ENCODE measurements around the gene FUT6.
"Not testable (repeated sequence)": the region's sequence is repeated elsewhere in the genome, so short reads cannot be mapped to it uniquely, and the experiment has no call there.

Gene FUT6

DNA sequence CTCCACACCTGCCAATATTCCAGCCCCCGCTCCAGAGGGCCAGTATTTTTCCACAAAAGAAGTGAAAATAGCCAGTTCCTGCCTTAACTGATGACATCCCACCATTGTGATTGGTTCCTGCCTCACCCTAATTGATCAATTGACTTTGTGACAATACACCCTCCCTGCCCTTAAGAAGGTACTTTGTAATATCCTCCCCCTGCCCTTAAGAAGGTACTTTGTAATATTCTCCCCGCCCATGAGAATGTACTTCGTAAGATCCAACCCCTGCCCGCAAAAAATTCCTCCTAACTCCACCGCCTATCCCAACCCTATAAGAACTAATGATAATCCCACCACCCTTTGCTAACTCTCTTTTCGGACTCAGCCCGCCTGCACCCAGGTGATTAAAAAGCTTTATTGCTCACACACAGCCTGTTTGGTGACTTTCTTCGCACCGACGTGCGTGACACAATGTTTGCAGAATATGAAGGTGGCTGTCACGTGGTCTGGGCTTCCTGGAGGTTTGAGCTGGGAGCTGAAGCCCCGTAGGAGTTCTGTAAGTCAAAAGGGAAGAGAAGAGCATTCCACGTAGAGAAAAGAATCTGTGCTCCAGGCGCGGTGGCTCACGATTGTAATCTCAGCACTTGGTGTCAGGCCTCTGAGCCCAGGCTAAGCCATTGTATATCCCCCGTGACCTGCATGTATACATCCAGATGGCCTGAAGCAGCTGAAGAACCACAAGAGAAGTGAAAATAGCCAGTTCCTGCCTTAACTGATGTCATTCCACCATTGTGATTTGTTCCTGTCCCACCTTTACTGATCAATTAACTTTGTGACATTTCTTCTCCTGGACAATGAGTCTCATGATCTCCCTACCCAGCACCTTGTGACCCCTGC, 17.9 kb upstream of the FUT6 start:
- FAIRE-seq: no peak

DNA sequence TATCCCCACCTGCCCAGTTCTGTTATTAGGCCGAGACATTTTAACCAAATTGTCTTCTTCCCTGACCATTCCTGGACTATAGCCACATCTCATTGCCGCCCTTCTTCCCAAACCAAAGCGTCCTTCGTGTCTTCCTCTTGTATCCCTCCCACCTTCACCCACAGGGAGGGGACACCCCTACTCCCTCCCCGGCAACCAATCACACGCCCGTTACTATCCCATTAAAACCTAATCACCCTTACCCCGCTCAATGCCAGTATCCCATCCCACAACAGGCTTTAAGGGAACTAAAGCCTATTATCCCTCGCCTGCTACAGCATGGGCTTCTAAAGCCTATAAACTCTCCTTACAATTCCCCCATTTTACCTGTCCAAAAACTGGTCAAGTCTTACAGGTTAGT, 15.6 kb upstream of the FUT6 start:
- FAIRE-seq: not testable (repeated sequence)

DNA sequence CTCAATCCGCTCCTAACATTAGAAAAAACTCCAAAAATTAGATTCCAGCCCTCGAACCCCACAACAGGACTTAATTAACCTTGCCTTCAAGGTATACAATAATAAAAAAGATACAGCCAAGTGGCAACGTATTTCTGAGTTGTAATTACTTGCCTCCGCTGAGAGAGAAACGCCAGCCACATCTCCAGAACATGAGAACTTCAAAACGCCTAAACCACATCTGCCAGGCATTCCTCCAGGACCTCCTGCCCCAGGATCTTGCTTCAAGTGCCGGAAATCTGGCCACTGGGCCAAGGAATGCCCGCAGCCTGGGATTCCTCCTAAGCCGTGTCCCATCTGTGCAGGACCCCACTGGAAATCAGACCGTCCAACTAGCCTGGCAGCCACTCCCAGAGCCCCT, 14.6 kb upstream of the FUT6 start:
- FAIRE-seq: not testable (repeated sequence)

DNA sequence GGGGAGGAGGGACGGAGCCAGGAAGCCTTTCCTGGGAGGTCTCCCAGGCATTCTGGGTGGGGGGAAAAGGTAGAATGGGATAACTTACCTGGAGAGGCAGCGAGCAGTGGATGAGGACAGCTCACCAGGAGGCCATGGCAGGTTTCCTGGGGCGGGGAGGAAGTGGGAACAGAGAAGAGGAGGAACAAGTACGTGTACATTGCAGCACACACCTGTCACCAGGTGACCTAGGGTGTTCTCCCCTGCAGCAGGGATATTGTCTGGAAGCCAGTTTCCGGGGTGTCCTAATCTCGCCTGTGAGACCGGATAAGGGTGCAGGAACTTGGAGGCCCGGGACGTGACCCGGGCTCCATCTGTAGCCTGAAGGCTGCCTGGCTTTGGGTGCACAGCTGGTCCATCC, 11.8 kb upstream of the FUT6 start, which contains the start of gene FUT3:
Gene FUT3, minus strand, starts transcription at position 148 of the 400 bp plus-strand sequence.
- FAIRE-seq: no peak

DNA sequence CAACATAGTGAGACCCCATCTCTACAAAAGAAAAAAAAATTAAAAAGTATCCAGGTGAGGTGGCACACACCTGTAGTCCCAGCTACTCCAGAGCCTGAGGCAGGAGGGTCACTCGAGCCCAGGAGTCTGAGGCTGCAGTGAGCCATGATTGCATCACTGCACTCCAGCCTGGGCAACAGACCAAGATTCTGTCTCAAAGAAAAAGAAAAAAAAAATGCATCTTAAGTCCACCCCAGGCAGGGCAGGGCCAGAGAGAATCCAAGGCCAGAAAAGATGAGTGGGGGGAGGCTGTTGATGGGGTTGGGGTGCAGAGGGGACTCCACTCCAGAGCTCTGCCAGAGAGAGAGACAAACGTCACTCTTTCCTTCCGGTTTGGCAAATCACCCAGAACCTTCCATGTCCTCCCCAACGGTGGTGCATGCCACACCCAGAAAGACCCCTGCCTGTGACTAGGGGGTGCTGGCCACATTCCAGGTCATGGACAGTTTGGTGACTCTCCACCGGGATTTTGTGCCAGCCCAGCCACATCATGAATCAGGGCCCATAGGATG, 11.3 kb upstream of the FUT6 start:
- FAIRE-seq: no peak

DNA sequence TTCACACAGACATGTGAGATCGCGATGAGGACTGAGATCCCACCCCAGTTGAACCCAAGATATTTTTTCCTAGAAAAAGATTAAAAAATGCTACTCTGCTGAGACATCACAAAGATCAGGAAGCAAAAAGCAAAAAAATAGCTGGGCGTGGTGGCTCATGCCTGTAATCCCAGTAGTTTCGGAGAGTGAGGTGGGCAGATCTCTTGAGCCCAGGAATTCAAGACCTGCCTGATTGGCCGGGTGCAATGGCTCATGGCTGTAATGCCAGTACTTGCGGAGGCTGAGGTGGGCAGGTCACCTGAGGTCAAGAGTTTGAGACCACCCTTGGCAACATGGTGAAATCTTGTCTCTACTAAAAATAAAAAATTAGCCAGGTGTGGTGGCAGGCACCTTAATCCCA, 10.7 kb upstream of the FUT6 start:
- FAIRE-seq: no peak

DNA sequence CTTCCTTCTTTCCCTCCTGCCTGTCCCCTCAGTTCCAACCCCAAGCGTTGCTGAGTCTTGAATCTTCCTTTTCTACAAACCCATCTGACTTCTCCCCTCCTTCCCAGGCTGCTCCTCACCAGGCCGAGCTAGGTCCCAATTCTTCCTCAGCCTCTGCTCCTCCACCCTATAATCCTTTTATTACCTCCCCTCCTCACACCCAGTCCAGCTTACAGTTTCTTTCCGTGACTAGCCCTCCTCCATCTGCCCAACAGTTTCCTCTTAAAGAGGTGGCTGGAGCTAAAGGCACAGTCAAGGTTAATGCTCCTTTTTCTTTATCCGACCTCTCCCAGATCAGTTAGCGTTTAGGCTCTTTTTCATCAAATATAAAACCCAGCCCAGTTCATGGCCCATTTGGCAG, 9.1 kb upstream of the FUT6 start:
- FAIRE-seq: not testable (repeated sequence)

DNA sequence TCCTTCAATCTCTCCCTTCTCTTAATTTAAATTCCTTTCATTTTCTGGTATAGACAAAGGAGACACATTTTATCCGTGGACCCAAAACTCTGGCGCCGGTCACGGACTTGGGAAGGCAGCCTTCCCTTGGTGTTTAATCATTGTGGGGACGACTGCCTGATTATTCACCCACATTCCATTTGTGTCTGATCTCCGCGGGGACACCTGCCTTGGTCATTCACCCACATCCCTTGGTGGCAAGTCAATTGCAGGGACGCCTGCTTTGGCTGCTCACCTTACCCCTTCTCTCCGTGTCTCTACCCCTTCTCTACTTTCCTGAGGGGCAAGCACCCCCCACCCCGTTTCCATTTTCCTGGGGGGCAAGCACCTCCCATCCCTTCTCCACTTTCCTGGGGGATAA, 8.3 kb upstream of the FUT6 start:
- FAIRE-seq: not testable (repeated sequence)

DNA sequence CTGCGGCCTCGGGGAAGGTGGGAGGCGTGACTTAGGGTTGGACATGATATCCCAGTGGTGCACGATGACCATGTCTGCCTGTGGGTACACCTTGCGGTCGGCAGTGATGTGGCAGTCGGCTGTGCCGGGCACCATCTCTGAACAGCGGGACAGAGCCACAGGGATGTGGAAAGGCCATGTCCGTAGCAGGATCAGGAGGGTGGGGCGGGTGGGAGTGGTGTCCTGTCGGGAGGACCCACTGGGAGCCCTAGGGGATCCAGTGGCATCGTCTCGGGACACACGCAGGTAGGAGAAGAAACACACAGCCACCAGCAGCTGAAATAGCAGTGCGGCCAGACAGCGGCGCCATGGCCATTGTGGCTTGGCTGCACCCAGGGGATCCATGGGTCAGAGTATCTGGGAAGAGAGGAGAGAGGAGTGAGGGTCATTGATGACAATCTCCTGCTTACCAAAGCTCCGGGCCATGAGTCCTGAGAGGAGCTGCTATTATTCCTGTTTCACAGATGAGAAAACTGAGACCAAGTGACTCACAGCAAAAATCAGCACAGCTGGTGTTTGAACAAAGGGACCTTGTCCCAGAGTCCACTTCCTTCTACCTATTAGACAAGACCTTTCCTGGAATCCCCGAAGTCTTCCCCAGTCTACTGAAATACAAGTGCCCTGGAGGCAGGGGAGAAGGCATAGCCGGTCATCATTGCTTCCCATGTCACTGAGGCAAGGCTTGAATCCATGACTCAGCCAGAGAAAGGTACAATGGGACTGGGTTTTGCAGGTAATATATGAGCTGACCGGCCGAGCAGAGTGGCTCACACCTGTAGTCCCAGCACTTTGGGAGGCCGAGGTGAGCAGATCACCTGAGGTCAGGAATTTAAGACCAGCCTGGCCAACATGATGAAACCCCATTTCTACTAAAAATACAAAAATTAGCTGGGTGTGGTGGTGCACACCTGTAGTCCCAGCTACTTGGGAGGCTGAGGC, 5.2 kb upstream of the FUT6 start:
- FAIRE-seq: no peak

DNA sequence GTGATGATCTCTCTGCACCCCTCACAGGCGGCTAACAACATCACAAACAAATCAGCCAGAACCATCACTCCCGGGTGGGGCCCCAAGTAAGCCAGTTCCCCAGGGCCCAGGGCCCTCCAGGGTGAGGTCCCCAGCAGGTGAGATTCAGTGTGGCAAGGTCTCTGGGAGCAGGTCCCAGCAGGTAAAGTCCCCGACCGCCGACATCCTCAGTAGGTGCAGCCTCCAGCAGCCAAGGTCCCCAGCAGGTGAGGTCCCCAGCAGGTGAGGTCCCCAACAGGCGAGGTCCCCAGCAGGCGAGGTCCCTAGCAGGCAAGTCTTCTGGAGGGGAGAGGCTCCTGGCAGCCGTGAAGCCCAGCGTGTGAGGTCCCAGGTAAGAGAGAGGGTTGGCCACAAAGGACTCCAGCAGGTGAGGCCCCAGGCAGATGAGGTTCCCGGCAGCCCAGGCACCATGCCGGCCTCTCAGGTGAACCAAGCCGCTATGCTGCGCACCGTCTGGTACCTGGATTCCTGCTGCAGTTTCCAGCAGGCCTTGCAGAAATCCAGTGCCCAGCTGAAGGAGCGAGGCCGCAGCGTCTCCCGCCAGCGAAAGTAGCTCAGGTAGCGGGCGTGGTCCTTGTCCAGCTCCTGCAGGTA, 3.9 kb upstream of the FUT6 start:
- FAIRE-seq: no peak

DNA sequence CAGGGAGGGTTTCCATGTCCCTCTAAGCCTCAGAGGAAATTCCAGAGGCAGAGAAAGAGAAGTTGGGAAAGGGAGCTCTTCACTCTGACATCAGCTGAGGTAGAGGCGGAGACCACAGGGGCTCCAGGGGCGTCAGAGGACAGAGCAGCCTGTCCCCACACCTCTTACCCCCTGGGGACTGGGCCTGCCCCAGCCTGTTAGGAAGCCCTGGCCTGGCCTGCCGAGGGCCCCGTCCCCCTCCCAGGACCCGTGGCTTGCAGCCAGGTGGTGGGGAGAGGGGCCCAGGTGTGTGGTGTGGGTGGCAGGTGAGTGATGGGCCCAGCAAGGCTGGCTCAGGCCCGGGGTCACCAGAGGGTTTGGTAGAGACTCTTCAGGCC, 2.2 kb upstream of the FUT6 start:
- not testable (repeated sequence) for FAIRE-seq

DNA sequence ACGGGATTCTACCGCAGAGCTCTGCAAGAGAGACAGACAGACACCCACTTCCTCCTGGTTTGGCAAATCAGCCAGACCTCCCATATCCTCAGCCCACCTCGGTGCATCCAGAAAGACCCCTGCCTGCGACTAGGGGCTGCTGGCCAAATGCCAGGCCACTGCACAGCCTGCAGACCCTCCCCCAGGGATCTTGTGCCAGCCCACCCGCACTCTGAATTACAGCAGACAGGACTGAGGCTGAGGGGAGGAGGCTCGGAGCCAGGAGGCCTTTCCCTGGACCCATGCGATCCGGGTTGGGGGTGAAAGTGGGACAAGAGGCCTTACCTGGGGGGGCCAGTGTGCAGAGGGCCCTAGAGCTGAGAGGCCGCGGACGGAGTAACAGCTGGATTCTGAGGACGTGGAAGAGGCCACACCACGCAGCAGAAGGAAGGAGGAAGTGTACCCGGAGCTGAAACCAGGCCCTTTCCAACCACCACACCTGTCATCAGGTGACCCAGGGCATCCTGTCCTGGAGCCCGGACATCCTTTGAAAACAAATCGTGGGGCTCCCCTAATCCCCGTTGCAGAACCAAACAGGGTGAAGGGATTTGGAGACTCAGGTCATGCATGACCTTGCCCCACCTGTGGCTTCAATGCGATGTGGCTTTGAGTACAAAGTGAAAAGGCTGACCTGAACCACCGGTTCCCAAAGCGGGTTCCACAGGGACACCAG, 993 bp downstream of the FUT6 start:
- FAIRE-seq: no peak

DNA sequence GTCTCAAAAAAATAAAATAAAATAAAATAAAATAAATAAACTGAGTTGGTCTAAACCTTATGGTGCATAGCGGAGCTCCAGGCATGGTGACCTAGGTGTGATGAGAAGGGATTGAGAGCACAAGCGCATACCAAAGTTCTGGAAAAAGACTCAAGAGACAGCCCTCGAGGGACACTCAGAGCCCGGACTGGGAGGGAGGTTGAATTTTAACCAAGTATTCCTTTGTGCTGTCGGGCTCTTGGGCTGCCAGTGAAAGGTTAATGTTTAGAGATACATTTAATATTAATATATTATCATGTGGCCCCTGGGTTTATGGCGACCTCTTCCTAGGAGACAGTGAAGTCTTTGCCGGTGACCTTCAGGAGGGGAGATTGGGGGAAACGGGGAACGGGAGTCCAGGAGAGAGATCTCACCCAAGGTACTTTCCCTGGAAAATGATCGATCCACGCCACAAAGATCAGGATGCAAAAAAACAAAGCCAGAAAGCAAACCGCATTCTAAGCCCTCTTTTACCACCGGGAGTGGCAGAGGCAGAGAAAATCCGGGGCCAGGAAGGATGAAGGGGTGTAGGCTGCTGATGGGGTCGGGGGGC, 1.6 kb downstream of the FUT6 start:
- no peak for FAIRE-seq

DNA sequence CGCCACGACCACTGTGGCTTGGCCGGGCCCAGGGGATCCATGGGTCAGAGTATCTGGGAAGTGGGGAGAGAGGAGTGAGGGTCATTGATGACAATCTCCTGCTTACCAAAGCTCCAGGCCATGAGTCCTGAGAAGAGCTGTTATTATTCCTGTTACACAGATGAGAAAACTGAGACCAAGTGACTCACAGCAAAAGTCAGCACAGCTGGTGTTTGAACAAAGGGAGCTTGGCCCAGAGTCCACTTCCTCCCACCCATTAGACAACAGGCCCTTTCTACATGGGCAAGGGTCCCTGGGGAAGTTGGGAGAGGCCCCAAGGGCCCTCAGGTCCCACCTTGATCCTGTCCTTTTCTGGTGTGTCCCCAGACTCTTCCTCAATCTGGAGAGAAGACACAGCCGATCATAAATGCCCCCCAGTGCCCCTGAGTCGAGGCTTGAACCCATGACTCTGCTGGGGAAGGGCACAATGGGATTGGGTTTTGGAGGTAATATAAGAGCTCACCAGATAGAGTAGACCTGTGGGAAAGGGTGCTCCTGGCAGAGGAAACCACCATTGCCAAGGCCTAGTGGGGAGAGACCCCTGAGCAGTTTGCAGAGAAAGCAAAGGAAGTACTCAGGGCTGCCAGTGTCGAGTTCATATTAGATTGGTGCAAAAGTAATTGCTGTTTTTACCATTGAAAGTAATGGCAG, 6.8 kb downstream of the FUT6 start:
- FAIRE-seq: no peak

DNA sequence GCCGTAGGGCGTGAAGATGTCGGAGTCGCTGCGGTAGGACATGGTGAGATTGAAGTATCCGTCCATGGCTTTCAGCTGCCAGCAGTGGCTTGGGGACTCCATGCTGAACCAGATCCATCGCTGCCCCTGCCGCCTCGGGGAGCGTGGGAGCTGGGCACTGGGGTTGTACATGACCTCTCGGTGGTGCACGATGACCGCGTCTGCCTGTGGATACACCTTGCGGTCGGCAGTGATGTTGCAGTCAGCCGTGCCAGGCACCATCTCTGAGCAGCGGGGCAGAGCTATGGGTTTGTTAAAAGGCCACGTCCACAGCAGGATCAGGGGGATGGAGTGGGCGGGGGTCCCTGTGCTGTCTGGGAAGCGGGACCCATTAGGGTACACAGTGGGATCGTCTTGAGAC, 7.4 kb downstream of the FUT6 start:
- FAIRE-seq: no peak

DNA sequence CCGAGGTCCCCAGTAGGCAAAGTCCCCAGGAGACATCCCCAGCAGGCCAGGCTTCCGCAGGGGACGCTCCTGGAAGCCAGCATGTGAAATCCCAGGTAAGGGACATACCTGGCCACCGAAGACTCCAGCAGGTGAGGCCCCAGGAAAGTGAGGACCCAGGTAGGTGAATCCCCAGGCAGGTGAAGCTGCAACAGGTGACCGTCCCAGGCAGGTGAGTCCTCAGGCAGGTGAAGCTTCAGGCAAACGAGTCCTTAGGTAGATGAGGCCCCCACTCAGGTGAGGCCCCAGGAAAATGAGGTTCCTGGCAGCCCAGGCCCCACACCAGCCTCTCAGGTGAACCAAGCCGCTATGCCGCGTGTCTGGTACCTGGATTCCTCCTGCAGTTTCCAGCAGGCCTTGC, 8.3 kb downstream of the FUT6 start:
- FAIRE-seq: no peak

DNA sequence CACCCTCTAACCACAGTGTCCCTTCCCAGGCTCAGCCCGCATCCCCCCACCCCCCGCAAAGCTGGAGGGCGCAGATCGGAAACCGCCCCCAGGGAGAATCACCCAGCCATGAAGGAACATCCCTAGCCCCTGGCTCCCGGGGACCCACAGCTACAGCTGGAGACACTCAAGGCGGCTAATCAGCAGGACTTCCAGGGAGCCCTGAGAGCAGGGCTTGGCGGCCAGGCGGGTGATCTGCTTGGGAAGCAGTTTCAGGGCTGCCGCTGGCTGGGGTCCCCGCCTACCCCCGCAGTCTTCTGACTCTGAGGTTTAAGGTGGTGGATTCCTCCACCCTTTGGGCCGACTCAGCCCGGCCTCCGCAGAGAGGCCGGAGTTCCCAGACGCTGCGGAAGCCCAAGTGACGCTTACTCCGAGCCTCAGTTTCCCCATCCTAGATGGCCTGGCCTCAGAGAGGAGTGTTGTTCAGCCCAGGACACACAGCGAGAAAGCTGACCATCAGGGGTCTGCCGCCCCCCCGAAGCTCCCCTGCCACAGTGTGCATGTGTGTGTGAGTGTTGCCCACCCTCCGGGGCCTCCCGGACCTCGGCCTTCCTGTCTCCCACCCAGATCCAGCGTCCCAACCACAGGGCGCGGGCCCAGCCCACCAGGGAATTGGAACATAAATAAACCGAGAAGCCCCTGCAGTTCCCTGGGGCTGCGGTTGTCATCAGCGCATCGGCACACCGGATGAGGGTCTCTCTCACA, 9.8 kb downstream of the FUT6 start:
- FAIRE-seq: no peak

DNA sequence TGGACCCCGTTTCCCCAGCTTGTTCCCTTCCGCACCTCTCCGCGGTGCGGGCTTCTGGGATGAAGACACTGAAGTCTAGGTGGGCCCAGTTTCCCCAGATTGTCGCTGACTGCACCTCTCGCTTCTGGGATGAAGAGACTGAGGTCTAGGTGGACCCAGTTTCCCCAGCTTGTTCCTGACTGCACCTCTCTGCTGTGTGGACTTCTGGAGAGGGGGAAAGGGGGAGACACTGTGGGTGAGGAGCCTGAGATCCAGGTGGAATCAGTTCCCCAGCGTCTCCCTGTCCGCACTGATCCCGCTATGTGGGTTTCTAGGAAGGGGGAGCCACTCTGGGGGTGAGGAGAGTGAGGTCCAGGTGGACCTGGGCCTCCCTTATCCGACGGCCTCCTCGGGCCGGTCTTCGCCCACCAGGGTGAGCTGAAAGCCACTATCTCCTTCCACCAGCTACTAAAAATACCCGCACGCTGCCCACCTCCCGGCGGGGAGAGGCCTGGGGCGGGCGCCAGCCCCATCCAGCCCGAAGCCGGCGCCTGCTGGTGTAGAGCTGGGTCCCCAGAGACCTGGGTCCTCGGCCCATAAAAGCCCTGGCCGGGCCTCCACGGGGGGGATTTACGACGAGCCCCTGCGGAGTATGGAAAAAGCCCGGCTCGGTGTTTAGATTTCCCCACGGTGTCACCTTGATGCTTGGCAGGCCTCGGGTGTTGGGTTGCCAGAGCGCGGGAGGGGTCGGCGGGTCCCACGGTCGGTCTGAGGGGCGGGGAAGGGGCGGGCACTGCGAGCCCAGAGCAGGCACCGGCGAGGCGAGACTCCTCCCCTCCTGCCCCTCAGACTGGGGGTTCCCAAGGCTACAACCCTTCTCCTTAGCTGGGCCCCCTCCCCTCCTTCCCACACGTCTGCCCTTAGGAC, 10.6 kb downstream of the FUT6 start:
- FAIRE-seq: no peak

DNA sequence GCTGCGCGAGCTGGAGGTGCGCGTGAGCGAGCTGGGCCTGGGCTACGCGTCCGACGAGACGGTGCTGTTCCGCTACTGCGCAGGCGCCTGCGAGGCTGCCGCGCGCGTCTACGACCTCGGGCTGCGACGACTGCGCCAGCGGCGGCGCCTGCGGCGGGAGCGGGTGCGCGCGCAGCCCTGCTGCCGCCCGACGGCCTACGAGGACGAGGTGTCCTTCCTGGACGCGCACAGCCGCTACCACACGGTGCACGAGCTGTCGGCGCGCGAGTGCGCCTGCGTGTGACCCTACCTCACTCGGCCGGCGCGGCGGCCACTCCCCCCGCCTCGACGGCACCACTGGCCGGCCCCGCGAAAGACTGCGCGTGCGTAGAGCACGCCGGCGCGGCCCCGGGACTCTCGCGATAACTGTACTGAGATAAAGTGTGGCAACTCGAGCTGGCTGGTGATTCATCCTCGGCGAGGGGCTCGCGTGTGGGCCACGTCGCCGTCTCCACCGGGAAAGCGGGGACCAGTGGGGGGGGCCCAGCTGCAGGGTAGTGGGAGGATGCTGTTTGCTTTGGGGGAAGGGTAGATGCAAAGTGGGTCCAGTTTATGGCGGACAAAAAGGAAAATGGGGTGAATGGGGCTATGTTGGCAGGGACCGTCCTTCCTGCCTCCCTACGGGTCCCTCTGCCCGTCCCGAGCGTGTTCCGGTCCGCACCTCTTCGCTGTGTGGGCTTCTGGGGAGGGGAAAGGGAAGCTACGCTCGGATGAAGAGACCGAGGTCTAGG, 11.4 kb downstream of the FUT6 start:
- no peak for FAIRE-seq
